NCI-H774 (cell line): ENCODE data around the gene YES1.

Experiments used
- DNase-seq: peaks from one replicate; lab custom pipeline; 2025; lab: John Stamatoyannopoulos, UW

YES1 gene

GRCh38 chr18:725646-726045, 86.4 kb downstream of the YES1 start:
- no peak for DNase-seq

DNA sequence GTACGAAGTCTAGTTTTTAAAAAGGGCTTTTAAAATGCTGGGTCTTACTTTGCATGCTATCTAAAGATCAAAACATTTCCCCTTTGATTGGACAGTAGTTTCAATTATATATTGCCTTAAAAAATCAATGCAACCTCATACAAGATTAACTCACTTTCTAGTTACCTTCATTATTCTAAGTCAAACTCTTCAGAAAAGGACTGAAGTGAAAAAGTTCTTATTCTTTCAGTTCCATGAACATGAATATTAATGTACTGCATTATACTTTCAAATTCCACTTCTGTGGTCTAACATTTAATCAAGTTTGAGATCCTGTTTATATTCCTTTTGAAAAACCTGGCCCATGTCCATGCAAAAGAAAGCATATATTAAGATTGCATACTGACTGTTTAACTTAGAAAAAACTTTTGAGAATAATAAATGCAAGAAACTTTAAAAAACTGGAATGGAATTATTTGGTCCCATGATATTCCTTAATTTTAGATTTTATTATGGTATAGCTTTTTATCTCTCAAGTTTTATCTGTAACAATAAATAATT, 88.4 kb downstream of the YES1 start:
- DNase-seq = no peak

- no peak for DNase-seq
These were observed 95.0 kb downstream of the YES1 start for GRCh38 chr18:717003-717402.

DNA sequence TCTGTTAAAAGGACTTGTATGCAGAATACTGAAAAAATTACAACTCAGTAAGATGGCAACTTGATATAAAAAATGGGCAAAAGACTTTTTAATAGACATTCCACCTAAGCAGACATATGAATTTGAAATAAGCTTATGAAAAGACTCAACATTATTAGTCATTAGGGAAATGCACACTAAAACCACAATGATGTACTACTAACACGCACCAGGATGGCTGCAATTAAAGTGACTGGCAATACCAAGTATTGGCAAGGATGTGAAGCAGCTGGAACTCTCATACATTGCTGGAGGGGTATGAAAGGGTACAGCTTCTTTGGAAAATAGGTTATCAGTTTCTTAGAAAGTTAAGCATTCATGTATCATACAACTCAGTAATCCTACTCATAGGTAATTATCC, 96.4 kb downstream of the YES1 start:
- DNase-seq = no peak

DNA sequence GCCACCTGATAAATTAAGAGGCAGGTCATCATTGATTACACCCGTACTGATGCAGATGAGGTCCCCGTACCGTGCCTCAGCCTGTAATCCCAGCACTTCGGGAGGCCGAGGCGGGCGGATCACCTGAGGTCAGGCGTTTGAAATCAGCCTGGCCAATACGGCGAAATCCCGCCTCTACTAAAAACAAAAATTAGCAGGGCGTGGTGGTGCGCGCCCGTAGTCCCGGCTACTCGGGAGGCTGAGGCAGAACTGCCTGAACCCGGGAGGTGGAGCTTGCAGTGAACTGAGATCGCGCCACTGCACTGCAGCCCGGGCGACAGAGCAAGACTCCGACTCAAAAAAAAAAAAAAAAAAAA, 98.9 kb downstream of the YES1 start:
- no peak for DNase-seq

GRCh38 chr18:712401-713134, 99.5 kb downstream of the YES1 start, which contains the start of gene ENOSF1:
TSS of gene ENOSF1 (minus strand) at chr18:712630. CDS start at chr18:712587, 43 bp downstream.
- DNase-seq = peak; percentile 80

GRCh38 chr18:711657-712400, 100.2 kb downstream of the YES1 start:
- DNase-seq = peak; percentile 48

DNA sequence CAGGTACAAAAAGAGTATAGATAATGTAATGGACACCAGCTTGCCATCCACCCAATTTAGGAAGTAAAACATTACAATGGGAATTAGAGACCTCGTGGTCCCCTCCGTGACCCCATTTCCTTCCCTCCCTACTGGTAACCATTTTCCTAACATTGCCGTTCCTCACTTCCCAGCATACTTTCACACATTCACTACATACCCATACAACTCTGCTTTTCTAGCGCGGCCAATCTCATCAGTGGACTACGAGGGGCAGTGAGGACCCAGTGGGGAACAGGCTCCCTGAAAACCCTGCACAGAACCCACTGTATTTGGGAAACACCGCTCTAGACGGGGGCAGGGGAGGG, 100.8 kb downstream of the YES1 start:
- no peak for DNase-seq

- no peak for DNase-seq
These were observed 101.4 kb downstream of the YES1 start for GRCh38 chr18:710418-711300.

GRCh38 chr18:709771-710170, 102.3 kb downstream of the YES1 start:
- DNase-seq = no peak

DNA sequence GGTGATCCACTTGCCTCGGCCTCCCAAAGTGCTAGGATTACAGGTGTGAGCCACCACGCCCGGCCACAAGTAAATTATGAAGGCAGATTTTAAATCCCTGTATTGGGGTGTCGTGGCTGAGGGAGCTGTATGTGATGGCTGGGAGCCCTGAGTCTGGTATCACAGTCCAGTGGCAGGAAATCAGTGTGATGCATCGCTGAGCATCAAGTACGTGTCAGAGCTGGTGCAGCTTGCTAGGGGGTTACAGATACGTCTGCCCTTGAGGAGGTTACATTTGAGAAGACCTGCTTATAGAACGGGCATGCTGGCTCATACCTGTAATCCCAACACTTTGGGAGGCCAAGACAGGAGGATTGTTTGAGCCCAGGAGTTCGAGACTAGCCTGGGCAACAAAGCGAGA, 103.9 kb downstream of the YES1 start:
- no peak for DNase-seq

- no peak for DNase-seq
These were observed 105.6 kb downstream of the YES1 start for GRCh38 chr18:706405-706804.

GRCh38 chr18:703213-703967, 108.7 kb downstream of the YES1 start:
- no peak for DNase-seq

DNA sequence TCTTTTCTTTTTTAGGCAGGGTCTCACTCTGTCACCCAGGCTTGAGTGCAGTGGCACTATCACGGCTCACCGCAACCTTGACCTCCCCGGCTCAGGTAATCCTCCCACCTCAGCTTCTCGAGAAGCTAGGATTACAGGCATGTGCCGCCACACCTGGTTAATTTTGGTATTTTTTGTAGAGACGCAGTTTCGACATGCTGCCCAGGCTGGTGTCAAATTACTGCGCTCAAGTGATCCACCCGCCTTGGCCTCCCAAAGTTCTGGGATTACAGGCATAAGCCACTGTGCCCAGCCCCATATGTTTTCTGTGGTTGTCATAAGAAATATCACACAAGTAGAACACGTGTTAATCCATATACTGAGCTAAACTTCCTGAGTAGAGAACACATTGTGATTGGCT, 114.2 kb downstream of the YES1 start:
- no peak for DNase-seq

DNA sequence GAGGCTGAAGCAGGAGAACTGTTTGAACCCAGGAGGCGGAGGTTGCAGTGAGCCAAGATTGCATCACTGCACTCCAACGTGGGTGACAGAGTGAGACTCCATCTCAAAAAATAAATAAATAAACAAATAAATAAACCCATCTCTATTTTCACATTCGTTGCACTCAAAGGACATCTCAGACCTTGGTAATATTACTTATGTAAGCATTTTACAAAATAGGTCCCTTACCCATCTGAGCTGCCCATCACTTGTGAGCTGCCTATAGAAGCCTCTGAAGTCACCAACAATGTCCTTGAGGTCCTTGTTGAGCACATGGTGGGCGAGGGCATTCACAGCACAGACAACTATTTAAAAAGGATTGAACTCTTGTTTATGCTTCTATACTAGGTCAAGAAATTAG, 115.0 kb downstream of the YES1 start:
- DNase-seq = no peak

- no peak for DNase-seq
These were observed 118.4 kb downstream of the YES1 start for GRCh38 chr18:693466-694187.

GRCh38 chr18:692824-693223, 119.2 kb downstream of the YES1 start:
- DNase-seq = no peak

DNA sequence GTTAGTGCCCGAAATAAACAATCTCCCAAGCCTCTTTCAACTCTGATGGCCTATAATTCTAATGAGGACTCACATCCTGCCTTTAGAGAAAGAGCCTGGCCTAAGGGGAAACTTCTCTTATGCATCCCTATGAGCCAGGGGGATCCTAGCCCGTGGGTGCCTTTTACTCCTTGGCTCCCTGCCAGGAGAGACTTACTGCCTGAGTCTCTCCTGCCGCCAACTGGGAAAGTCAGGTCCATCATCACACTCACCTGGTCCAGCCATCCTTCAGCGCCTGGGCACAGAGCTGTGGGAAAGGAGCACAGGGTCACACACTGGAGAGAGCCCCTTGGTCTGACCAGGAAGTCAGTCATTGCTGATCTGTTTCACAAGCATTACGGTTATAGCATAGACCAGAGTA, 123.7 kb downstream of the YES1 start:
- DNase-seq = no peak

GRCh38 chr18:686339-687111, 125.5 kb downstream of the YES1 start:
- no peak for DNase-seq

DNA sequence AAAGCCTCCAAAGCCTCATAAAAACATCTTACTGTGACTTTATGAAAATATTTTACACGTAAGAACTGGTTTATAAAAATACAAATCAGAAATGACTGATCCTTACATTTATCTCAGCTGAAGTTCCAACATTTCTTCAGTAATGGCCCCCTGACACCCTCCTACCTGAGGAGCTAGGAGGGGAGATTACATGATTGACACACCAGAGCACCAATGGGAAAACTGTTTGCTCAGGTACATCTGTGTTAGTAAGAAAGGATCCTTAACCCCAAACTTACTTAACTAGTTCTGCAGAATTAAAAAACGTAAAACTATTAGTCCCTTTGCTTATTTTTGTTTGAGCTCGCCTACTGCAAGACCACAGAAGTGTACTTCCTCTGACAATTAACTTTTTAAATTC, 126.6 kb downstream of the YES1 start:
- no peak for DNase-seq
